Muscle of leg (tissue), 11 donors: Measurements from ENCODE around the gene AAK1. TPM values are rescaled to one million over a fixed set of nuclear protein-coding genes. Genes with fewer than 3 reads are reported as not detected.
"Not testable (repeated sequence)": the region's sequence is repeated elsewhere in the genome, so short reads cannot be mapped to it uniquely, and the experiment has no call there.

Experiments
- DNase-seq: peaks from one replicate; pipeline ENCODE4 v3.0.0; 2013
- H3K27ac ChIP-seq: one replicate; pipeline ENCODE4 v1.5.1; 2013; ENCODE audit warnings: mild to moderate bottlenecking, low read length, control low read depth
- H3K27me3 ChIP-seq: one replicate; pipeline ENCODE4 v1.6.1; 2013; ENCODE audit warnings: low read length; ENCODE audit not compliant: control insufficient read depth, insufficient read depth
- H3K36me3 ChIP-seq: one replicate; pipeline ENCODE4 v1.6.1; 2013; ENCODE audit warnings: low read length; ENCODE audit not compliant: control insufficient read depth, insufficient read depth
- H3K4me1 ChIP-seq: one replicate; pipeline ENCODE4 v1.6.1; 2013; ENCODE audit warnings: low read length; ENCODE audit not compliant: control insufficient read depth, insufficient read depth
- H3K4me3 ChIP-seq: one replicate; pipeline ENCODE4 v1.5.1; 2013; ENCODE audit warnings: low read length, control low read depth
- H3K9me3 ChIP-seq: replicated peaks from 2 replicates; pipeline ENCODE4 v1.6.1; 2013; ENCODE audit warnings: low read depth, low read length; ENCODE audit not compliant: control insufficient read depth
- WGBS: methylation state at CpG from one replicate; pipeline ENCODE4 v1.1.5; 2013; ENCODE audit warnings: missing lambda C conversion rate; ENCODE audit not compliant: insufficient coverage; 5-methylcytosine and 5-hydroxymethylcytosine counted together
- polyA plus RNA-seq, 8 donors: library from polyadenylated mRNA; unstranded; fragments of 120-200 nt; gene quantifications; one replicate each; pipeline versions ENCODE4 v1.2.1 to v1.2.3, GENCODE V29; 2013; ENCODE audit warnings: inconsistent platforms in 1 of 8, low replicate concordance in 1 of 8; ENCODE audit not compliant: insufficient read length in 8 of 8, insufficient read depth in 1 of 8
- total RNA-seq: library from RNA; stranded (reverse); fragments of 120-200 nt; gene quantifications from one replicate; pipeline ENCODE4 v1.2.4, GENCODE V29; 2013

The AAK1 gene
- total and polyA plus RNA-seq, 9 donors = 9.3 to 20.6 (median 14.4) TPM

DNA sequence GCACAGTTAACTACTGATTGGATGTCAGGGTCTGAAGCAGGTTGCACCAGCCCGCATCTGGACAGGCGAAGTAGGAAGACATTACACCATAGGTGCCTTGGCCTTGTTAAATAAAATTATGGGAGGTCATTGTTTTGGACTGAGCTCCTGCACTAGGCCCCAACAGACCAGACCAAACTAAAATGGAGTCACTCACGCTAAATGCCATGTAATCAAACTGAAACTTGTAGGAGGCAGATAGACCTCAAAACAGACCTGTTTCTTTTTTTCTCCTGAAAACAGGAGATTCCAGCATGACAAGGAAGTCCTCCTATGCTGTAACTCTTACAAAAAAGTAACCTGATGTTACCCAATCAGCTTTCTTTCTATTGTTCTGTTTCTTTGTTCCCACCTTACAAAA, 190.9 kb downstream of the AAK1 start:
- Histone ChIP-seq H3K27ac (no peak overlapping the region), H3K36me3 (no peaks in the 10 kb centered on the region), H3K27me3 (no peaks in the 10 kb centered on the region), H3K4me3 (no peak overlapping the region), H3K4me1 (no peaks in the 10 kb centered on the region), H3K9me3 (no peaks in the 10 kb centered on the region)
- 100% methylated on average over 2 of the region's 3 CpGs for WGBS
- no peak for DNase-seq

GRCh38 chr2:69450735-69451416, 192.7 kb downstream of the AAK1 start:
- Histone ChIP-seq H3K36me3 (no peaks in the 10 kb centered on the region), H3K27ac (no peak overlapping the region), H3K4me3 (no peak overlapping the region), H3K9me3 (no peaks in the 10 kb centered on the region), H3K27me3 (no peaks in the 10 kb centered on the region), H3K4me1 (no peaks in the 10 kb centered on the region)
- DNase-seq = no peak
- 62% methylated on average over 5 of the region's 6 CpGs for WGBS

- Histone ChIP-seq H3K4me1 (no peaks in the 10 kb centered on the region), H3K27ac (no peak overlapping the region), H3K9me3 (no peaks in the 10 kb centered on the region), H3K27me3 (no peaks in the 10 kb centered on the region), H3K4me3 (no peak overlapping the region), H3K36me3 (no peaks in the 10 kb centered on the region)
- WGBS = 100% methylated on average over 1 of the region's 5 CpGs
- DNase-seq = no peak
Observed at GRCh38 chr2:69449906-69450305, 193.6 kb downstream of the AAK1 start.

DNA sequence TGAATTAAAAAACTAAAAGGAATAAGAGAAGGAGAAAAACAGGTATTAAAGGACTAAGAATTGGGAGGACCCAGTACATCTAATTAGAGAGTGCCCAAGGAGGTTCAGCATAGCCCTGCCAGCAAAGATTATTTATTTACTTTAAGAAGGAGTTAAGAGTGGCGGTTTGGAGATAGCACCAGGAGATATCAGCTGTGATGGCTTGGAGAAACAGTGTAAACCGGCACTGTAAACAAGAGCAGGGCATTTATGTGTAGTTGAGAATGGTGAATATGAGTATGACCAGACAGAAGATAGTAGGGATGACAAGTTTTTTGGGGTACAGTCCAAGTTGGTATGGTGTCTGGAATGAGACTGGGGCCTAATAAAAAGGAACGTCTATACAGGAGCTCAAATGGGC, 199.9 kb downstream of the AAK1 start:
- not testable (repeated sequence) for H3K4me1 ChIP-seq, H3K27me3 ChIP-seq, DNase-seq, H3K27ac ChIP-seq, H3K9me3 ChIP-seq, H3K36me3 ChIP-seq, H3K4me3 ChIP-seq
- WGBS = 82% methylated on average over 3 of the region's 3 CpGs

DNA sequence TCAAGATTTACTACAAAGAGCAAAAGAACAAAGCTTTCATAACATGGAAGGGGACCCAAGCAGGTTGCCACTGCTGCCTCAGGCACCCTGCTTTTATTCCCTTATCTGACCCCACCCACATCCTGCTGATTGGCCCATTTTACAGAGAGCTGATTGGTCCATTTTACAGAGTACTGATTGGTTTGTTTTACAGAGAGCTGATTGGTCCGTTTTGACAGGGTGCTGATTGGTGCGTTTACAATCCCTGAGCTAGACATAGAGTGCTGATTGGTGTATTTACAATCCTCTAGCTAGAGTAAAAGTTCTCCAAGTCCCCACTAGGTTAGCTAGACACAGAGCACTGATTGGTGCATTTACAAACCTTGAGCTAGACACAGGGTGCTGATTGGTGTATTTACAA, 204.0 kb downstream of the AAK1 start:
- not testable (repeated sequence) for DNase-seq, H3K4me1 ChIP-seq, H3K27ac ChIP-seq, H3K36me3 ChIP-seq, H3K4me3 ChIP-seq, H3K9me3 ChIP-seq, H3K27me3 ChIP-seq
- no CpG with 5 or more reads among the region's 2 CpGs for WGBS

DNA sequence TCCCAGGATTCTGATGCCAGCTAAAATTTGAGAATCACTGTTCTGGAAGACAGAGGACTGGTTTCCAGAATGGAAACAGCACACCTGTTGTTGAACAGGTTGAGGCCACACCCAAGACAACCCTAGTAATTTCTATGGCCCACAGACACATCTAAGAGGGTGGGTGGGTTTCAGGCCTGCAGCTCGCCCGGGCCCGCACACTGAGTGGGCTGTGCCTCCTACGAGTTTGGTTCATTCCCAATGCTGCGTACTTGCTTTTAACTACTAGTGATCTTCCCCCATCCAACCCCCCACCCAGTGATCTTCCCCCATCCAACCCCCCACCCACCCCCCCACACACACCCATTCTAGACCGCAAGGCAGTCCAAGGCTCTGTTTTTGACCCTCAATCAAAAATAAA, 205.0 kb downstream of the AAK1 start:
- Histone ChIP-seq H3K4me1 (peaks cover 10% of the 10 kb centered on the region), H3K27ac (no peak overlapping the region), H3K36me3 (peaks cover 3% of the 10 kb centered on the region), H3K27me3 (no peaks in the 10 kb centered on the region), H3K4me3 (no peak overlapping the region), H3K9me3 (no peaks in the 10 kb centered on the region)
- WGBS = no CpG with 5 or more reads among the region's 6 CpGs
- no peak for DNase-seq

- peak; percentile 72 for DNase-seq
- peaks cover 10% of the 10 kb centered on the region for H3K4me1 ChIP-seq
- WGBS = 16% methylated on average over 3 of the region's 7 CpGs
- H3K36me3 ChIP-seq = peaks cover 3% of the 10 kb centered on the region
- H3K4me3 ChIP-seq = peak overlapping the region; percentile 74
- peak overlapping the region; percentile 94 for H3K27ac ChIP-seq
- no peaks in the 10 kb centered on the region for H3K27me3 ChIP-seq
- no peaks in the 10 kb centered on the region for H3K9me3 ChIP-seq
Observed at GRCh38 chr2:69437751-69438154, 205.8 kb downstream of the AAK1 start.

GRCh38 chr2:69436938-69437750, 206.4 kb downstream of the AAK1 start, which contains the start of gene NFU1:
Gene NFU1, minus strand, starts transcription at chr2:69437435. Its CDS starts 13 bp downstream, at chr2:69437422.
- peaks cover 3% of the 10 kb centered on the region for H3K36me3 ChIP-seq
- H3K27me3 ChIP-seq = no peaks in the 10 kb centered on the region
- H3K4me1 ChIP-seq = peaks cover 10% of the 10 kb centered on the region
- DNase-seq = peak; percentile 98
- H3K9me3 ChIP-seq = no peaks in the 10 kb centered on the region
- under 1% methylated on average over 58 of the region's 60 CpGs for WGBS
- peak within 1 kb of the TSS; percentile 94 for H3K27ac ChIP-seq
- peak within 1 kb of the TSS; percentile 74 for H3K4me3 ChIP-seq

DNA sequence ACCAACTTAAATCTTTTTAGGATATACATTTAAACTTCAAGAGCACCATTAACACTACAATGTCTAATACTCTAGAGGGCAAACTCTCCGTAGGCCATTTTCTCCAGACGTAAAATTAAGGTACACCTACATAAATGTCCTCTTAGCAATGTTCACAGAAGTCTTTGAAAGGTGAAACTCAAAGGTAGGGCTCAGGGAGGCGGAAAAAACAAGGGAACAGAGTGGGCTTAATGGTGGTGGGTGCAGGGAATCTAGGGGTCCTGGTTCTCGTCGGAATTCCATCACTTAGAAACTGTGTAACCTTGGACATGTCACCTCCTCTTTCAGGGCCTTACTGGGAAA, 207.0 kb downstream of the AAK1 start:
- WGBS = 0% methylated on average over 2 of the region's 5 CpGs
- no peaks in the 10 kb centered on the region for H3K9me3 ChIP-seq
- peak overlapping the region; percentile 94 for H3K27ac ChIP-seq
- H3K4me3 ChIP-seq = peak overlapping the region; percentile 74
- H3K36me3 ChIP-seq = peaks cover 3% of the 10 kb centered on the region
- no peaks in the 10 kb centered on the region for H3K27me3 ChIP-seq
- no peak for DNase-seq
- peaks cover 10% of the 10 kb centered on the region for H3K4me1 ChIP-seq

DNA sequence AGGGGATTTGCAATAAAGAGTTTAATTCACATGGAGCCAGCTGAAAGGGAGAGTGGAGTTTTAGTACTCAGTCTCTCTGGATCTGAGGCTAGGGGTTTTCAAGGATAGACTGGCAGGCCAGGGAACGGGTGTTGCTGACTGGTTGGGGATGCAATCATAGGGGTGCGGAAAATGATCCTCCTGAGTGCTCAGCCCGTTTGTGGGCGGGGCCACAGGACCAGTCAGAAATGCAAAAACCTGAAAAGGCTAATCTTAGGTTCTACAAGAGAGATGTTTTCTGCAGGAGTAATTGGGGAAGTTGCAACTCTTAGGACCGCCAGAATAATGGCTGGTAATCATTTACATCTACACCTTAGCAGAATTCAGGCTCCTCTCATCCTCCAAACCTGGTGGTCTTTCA, 208.8 kb downstream of the AAK1 start:
- Histone ChIP-seq H3K36me3 (peaks cover 12% of the 10 kb centered on the region), H3K27ac (no peak overlapping the region), H3K27me3 (no peaks in the 10 kb centered on the region), H3K9me3 (no peaks in the 10 kb centered on the region), H3K4me3 (no peak overlapping the region), H3K4me1 (peaks cover 10% of the 10 kb centered on the region)
- 70% methylated on average over 4 of the region's 5 CpGs for WGBS
- no peak for DNase-seq
